KG1 (cell line): Measurements from ENCODE around the gene CMTM2.
"Not testable (repeated sequence)": the region's sequence is repeated elsewhere in the genome, so short reads cannot be mapped to it uniquely, and the experiment has no call there.

Experiments used
- DNase-seq: peaks from one replicate; lab custom pipeline; 2025; lab: John Stamatoyannopoulos, UW

The CMTM2 gene

GRCh38 chr16:66605979-66606751, 26.9 kb downstream of the CMTM2 start:
- no peak for DNase-seq

GRCh38 chr16:66608241-66609138, 29.2 kb downstream of the CMTM2 start:
- peak; percentile 64 for DNase-seq

GRCh38 chr16:66609139-66609510, 29.9 kb downstream of the CMTM2 start:
- DNase-seq, result no peak

GRCh38 chr16:66610111-66610820, 31.0 kb downstream of the CMTM2 start:
- DNase-seq, result no peak

GRCh38 chr16:66611911-66612310, 32.6 kb downstream of the CMTM2 start:
- DNase-seq, result not testable (repeated sequence)

GRCh38 chr16:66612422-66612821, 33.2 kb downstream of the CMTM2 start:
- DNase-seq, result no peak

- no peak for DNase-seq
These were observed 35.0 kb downstream of the CMTM2 start for GRCh38 chr16:66614161-66614802.

- no peak for DNase-seq
These were observed 36.9 kb downstream of the CMTM2 start for GRCh38 chr16:66616169-66616568.

GRCh38 chr16:66616592-66616991, 37.3 kb downstream of the CMTM2 start:
- DNase-seq, result no peak

- DNase-seq, result no peak
These were observed 37.8 kb downstream of the CMTM2 start for GRCh38 chr16:66617010-66617434.

GRCh38 chr16:66617728-66618127, 38.5 kb downstream of the CMTM2 start:
- no peak for DNase-seq

- DNase-seq, result no peak
These were observed 39.5 kb downstream of the CMTM2 start for GRCh38 chr16:66618588-66619375.

- no peak for DNase-seq
These were observed 40.5 kb downstream of the CMTM2 start for GRCh38 chr16:66619534-66620428.

- DNase-seq, result no peak
These were observed 41.1 kb downstream of the CMTM2 start for GRCh38 chr16:66620429-66620795.

GRCh38 chr16:66621973-66622372, 42.7 kb downstream of the CMTM2 start:
- DNase-seq, result no peak

GRCh38 chr16:66622863-66623262, 43.6 kb downstream of the CMTM2 start:
- no peak for DNase-seq

GRCh38 chr16:66623755-66624154, 44.5 kb downstream of the CMTM2 start:
- no peak for DNase-seq

- DNase-seq, result not testable (repeated sequence)
These were observed 48.5 kb downstream of the CMTM2 start for GRCh38 chr16:66627611-66628378.

GRCh38 chr16:66629856-66630255, 50.6 kb downstream of the CMTM2 start:
- no peak for DNase-seq
